Astrocyte of the spinal cord (primary cell): ENCODE measurements around the gene TPK1.

Experiments
- DNase-seq: peaks from one replicate; pipeline ENCODE4 v3.0.0; 2011; ENCODE audit warnings: low read depth, low spot score
- H3K4me3 ChIP-seq: 2 replicates; pipeline ENCODE4 v1.5.1; 2011; ENCODE audit warnings: low read depth, mild to moderate bottlenecking, low read length, moderate library complexity
- in situ Hi-C: cut with HindIII; loops from 2 replicates; pipeline ENCODE4 v1.10.0; 2017; ENCODE audit warnings: low sequenced_read_pairs
- TF ChIP-seq, protein P1 (sequence below): IDR thresholded peaks from 2 replicates; pipeline ENCODE4 v1.5.1; 2012; ENCODE audit warnings: low read depth, mild to moderate bottlenecking, low read length, inconsistent platforms

Gene TPK1

GRCh38 chr7:144516729-144517525 lies 318.9 kb downstream of the TPK1 start:
- TF ChIP-seq, protein P1, sequence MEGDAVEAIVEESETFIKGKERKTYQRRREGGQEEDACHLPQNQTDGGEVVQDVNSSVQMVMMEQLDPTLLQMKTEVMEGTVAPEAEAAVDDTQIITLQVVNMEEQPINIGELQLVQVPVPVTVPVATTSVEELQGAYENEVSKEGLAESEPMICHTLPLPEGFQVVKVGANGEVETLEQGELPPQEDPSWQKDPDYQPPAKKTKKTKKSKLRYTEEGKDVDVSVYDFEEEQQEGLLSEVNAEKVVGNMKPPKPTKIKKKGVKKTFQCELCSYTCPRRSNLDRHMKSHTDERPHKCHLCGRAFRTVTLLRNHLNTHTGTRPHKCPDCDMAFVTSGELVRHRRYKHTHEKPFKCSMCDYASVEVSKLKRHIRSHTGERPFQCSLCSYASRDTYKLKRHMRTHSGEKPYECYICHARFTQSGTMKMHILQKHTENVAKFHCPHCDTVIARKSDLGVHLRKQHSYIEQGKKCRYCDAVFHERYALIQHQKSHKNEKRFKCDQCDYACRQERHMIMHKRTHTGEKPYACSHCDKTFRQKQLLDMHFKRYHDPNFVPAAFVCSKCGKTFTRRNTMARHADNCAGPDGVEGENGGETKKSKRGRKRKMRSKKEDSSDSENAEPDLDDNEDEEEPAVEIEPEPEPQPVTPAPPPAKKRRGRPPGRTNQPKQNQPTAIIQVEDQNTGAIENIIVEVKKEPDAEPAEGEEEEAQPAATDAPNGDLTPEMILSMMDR = no peak
- no peak overlapping the region for H3K4me3 ChIP-seq
- in situ Hi-C loops = no loop called here
- DNase-seq = no peak

GRCh38 chr7:144513334-144513733 lies 322.5 kb downstream of the TPK1 start:
- in situ Hi-C loops = no loop called here
- TF ChIP-seq, protein P1 = no peak
- DNase-seq = no peak
- H3K4me3 ChIP-seq = no peak overlapping the region

GRCh38 chr7:144510621-144511020 lies 325.2 kb downstream of the TPK1 start:
- in situ Hi-C loops = no loop called here
- TF ChIP-seq, protein P1 = no peak
- no peak for DNase-seq
- H3K4me3 ChIP-seq = no peak overlapping the region

GRCh38 chr7:144508702-144509101 lies 327.2 kb downstream of the TPK1 start:
- TF ChIP-seq, protein P1 = no peak
- no peak for DNase-seq
- in situ Hi-C loops = no loop called here
- no peak overlapping the region for H3K4me3 ChIP-seq

DNA sequence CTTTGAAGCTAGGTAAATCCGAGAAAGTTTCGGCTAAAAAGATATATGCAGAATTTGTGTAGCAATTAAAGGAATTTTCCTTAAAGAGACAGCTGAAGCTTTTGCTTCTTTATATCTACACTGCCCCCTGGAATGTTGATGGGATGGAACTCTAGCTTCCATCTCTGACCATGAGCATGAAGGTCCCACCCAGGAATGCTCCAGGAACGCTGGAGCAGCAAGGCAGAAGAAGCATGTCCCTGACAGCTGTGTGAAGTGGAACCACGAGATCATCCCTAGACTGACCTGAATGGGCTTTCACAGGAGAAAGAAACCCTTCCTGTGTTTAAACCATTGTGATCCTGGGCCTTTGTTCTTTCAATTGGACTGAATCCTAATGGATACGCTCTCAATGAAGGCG lies 332.6 kb downstream of the TPK1 start:
- in situ Hi-C loops = no loop called here
- no peak for DNase-seq
- no peak overlapping the region for H3K4me3 ChIP-seq
- TF ChIP-seq, protein P1 = no peak

DNA sequence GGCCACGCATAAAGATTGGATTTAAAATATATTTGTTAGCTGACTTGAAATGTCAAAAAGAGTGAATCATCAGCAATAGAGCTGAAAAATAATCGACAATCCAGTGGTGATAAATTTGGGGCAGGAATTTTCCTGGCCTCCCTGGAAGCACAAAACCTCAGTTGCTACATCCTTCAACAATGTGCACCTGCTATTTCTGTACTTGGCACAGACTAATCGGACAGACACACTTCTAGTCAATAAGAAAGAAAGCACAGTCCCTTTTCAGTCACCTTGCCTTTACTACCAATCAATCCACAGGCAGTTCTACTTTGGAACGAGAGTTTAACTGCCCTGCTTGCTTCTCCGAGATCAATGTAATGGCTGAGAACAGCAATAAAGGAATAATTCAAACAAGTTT lies 335.6 kb downstream of the TPK1 start:
- DNase-seq = no peak
- TF ChIP-seq, protein P1 = no peak
- H3K4me3 ChIP-seq = no peak overlapping the region
- in situ Hi-C loops = no loop called here

- DNase-seq = no peak
- H3K4me3 ChIP-seq = no peak overlapping the region
- in situ Hi-C loops = no loop called here
- TF ChIP-seq, protein P1 = no peak
Observed at GRCh38 chr7:144497282-144497681, 338.6 kb downstream of the TPK1 start.
